ES-I3 (cell line): ENCODE results near the gene PCDHA4.

Source experiments
- H3K36me3 ChIP-seq: 2 replicates; pipeline ENCODE4 v1.6.1; 2013; ENCODE audit warnings: mild to moderate bottlenecking, low read length, control low read depth, moderate library complexity; ENCODE audit not compliant: insufficient read depth
- H3K4me1 ChIP-seq: 2 replicates; pipeline ENCODE4 v1.6.1; 2013; ENCODE audit warnings: mild to moderate bottlenecking, control low read depth, low read length; ENCODE audit not compliant: insufficient read depth
- H3K9ac ChIP-seq: 2 replicates; pipeline ENCODE4 v1.6.1; 2013; ENCODE audit warnings: low read depth, mild to moderate bottlenecking, low read length, moderate library complexity
- H3K9me3 ChIP-seq: 2 replicates; pipeline ENCODE4 v1.6.1; 2013; ENCODE audit warnings: mild to moderate bottlenecking, low read length, moderate library complexity; ENCODE audit not compliant: control insufficient read depth, insufficient read depth

PCDHA4 gene

DNA sequence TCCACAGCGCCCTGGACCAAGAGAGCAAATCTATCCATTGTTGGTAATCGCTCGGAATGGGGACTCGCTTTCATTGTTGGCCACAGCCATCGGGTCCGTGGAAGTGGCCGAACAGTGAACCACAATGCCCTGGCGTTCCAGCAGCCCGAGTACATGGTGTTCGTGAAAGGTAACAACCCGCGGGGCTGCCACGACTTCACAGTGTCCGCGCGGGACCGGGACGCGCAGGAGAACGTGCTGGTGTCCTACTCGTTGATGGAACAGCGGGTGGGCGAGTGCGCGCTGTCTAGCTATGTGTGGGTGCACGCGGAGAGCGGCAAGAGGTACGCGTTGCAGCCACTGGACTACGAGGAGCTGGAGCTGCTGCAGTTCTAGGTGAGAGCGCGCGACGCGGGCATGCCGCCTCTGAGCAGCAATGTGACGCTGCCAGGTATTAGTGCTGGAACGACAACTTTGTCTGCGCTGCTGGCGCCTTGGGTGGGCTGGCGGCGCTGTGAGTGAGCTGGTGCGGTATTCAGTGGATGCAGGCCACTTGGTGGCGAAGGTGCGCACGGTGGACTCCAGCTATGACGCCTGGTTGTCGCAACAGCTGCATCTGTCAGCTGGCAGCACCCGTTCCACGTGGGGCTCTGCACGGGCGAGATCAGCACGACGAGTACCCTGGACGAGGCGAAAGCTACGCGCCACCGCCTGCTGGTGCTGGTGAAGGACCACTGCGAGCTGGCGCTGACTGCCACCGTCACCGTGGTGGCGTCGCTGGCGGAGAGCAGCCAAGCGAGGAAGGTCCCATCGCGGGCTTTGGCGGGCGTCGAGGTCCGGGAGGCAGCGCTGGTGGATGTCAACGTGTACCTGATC is 55.8 kb downstream of the PCDHA4 start:
- Histone ChIP-seq H3K9ac (no peak overlapping the region), H3K36me3 (no peaks in the 10 kb centered on the region; the same call in 1 of the 2 replicates), H3K9me3 (peaks cover 3% of the 10 kb centered on the region; the same call in 1 of the 2 replicates), H3K4me1 (no peaks in the 10 kb centered on the region)
